Measurements from ENCODE around the gene SIT1.

DNA sequence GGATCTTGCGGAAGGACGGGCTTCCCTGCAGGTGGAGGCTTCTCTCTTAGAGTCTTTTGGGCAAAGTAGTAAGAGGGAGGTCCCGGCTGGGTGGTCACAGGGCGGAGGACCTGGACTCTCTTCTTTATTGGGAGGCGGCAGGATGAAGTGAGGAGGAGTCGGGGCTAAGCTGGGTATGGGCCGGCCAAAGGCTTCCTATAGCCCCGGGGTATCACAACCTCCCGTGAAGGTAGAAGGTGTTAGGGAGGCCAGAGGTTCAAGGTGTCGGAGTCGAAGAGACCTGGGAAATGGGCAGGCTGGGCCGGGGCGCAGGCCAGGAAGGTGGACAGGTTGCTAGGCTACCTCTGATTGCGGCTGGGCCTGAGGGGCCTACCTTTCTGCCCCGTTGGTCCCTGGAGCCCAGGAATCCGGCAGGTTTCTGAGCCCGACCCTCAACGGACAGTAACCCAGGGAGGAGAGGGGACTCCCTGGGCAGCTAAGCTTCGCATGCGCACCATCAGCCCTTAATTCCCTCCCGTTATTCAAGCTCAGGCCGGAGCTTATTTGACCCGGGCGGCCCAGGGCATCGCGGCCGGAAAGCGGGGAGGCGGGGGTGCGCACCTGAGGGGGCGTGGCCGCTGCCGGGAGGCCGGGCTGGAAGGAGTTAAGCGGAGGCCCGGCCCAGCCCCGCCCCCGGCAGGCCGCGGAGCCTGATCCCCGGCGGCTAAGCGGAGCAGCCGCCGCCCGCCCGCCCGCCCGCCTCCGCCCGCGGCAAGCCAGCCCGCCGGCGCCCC, 46.0 kb downstream of the SIT1 start, which contains the start of gene TESK1:
- TF ChIP-seq, protein P1, sequence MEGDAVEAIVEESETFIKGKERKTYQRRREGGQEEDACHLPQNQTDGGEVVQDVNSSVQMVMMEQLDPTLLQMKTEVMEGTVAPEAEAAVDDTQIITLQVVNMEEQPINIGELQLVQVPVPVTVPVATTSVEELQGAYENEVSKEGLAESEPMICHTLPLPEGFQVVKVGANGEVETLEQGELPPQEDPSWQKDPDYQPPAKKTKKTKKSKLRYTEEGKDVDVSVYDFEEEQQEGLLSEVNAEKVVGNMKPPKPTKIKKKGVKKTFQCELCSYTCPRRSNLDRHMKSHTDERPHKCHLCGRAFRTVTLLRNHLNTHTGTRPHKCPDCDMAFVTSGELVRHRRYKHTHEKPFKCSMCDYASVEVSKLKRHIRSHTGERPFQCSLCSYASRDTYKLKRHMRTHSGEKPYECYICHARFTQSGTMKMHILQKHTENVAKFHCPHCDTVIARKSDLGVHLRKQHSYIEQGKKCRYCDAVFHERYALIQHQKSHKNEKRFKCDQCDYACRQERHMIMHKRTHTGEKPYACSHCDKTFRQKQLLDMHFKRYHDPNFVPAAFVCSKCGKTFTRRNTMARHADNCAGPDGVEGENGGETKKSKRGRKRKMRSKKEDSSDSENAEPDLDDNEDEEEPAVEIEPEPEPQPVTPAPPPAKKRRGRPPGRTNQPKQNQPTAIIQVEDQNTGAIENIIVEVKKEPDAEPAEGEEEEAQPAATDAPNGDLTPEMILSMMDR (IDR thresholded peaks at IDR 0.05) = no peak
- peak in 1 of 4 donors; percentile 30 for TF ChIP-seq POLR2A (IDR thresholded peaks at IDR 0.05)

All from esophagus squamous epithelium (tissue), 4 donors.